Mesendoderm (in vitro differentiated cells): ENCODE results near the gene DNAJC19.

Experiments used
- DNase-seq: peaks from one replicate; pipeline ENCODE4 v3.0.0; 2013
- H2AK5ac ChIP-seq: 2 replicates; pipeline ENCODE4 v1.6.1; 2013; ENCODE audit warnings: low read length, inconsistent platforms
- H2BK120ac ChIP-seq: 2 replicates; pipeline ENCODE4 v1.6.1; 2013; ENCODE audit warnings: low read depth, mild to moderate bottlenecking, low read length, moderate library complexity, mixed read lengths
- H2BK15ac ChIP-seq: replicated peaks from 2 replicates; pipeline ENCODE4 v1.6.1; 2013; ENCODE audit warnings: low read depth, mild to moderate bottlenecking, moderate library complexity
- H2BK5ac ChIP-seq: 2 replicates; pipeline ENCODE4 v1.6.1; 2013; ENCODE audit warnings: low read length, inconsistent platforms
- H3K18ac ChIP-seq: 2 replicates; pipeline ENCODE4 v1.6.1; 2013; ENCODE audit warnings: mild to moderate bottlenecking, low read length, mixed read lengths
- H3K23ac ChIP-seq: one replicate; pipeline ENCODE4 v1.6.1; 2013; ENCODE audit warnings: low read length
- H3K27ac ChIP-seq: 2 replicates; pipeline ENCODE4 v1.5.1; 2013; ENCODE audit warnings: low read depth, mild to moderate bottlenecking, inconsistent platforms, low read length, moderate library complexity
- H3K27me3 ChIP-seq: 2 replicates; pipeline ENCODE4 v1.6.1; 2013; ENCODE audit warnings: low read length, control low read depth, mild to moderate bottlenecking, inconsistent platforms; ENCODE audit not compliant: insufficient read depth, poor library complexity
- H3K36me3 ChIP-seq: 2 replicates; pipeline ENCODE4 v1.6.1; 2013; ENCODE audit warnings: low read length, inconsistent platforms; ENCODE audit not compliant: control insufficient read depth, insufficient read depth
- H3K4ac ChIP-seq: one replicate; pipeline ENCODE4 v1.6.1; 2013; ENCODE audit warnings: low read depth, mild to moderate bottlenecking, low read length, moderate library complexity
- H3K4me1 ChIP-seq: 2 replicates; pipeline ENCODE4 v1.6.1; 2013; ENCODE audit warnings: low read depth, low read length, inconsistent platforms; ENCODE audit not compliant: control insufficient read depth
- H3K4me2 ChIP-seq: 2 replicates; pipeline ENCODE4 v1.6.1; 2013; ENCODE audit warnings: low read length
- H3K4me3 ChIP-seq: 2 replicates; pipeline ENCODE4 v1.5.1; 2013; ENCODE audit warnings: mild to moderate bottlenecking, low read length
- H3K56ac ChIP-seq: one replicate; pipeline ENCODE4 v1.6.1; 2013; ENCODE audit warnings: low read length
- H3K79me1 ChIP-seq: 2 replicates; pipeline ENCODE4 v1.6.1; 2013; ENCODE audit warnings: low read length, inconsistent platforms
- H3K79me2 ChIP-seq: 2 replicates; pipeline ENCODE4 v1.6.1; 2013; ENCODE audit warnings: mild to moderate bottlenecking, low read length; ENCODE audit not compliant: control insufficient read depth, insufficient read depth
- H3K9ac ChIP-seq: 2 replicates; pipeline ENCODE4 v1.6.1; 2013; ENCODE audit warnings: low read length, inconsistent platforms
- H4K5ac ChIP-seq: one replicate; pipeline ENCODE4 v1.6.1; 2013; ENCODE audit warnings: low read length
- H4K8ac ChIP-seq: one replicate; pipeline ENCODE4 v1.6.1; 2013; ENCODE audit warnings: low read depth, mild to moderate bottlenecking, control low read depth, low read length, moderate library complexity
- WGBS: extraction: QIAGEN DNeasy Blood & Tissue Kit; methylation state at CpG from one replicate; pipeline ENCODE4 v1.1.7; 2013; ENCODE audit warnings: low lambda C conversion rate, missing lambda C conversion rate; ENCODE audit not compliant: insufficient coverage; ENCODE audit errors: extremely low coverage; 5-methylcytosine and 5-hydroxymethylcytosine counted together

DNAJC19 gene

DNA sequence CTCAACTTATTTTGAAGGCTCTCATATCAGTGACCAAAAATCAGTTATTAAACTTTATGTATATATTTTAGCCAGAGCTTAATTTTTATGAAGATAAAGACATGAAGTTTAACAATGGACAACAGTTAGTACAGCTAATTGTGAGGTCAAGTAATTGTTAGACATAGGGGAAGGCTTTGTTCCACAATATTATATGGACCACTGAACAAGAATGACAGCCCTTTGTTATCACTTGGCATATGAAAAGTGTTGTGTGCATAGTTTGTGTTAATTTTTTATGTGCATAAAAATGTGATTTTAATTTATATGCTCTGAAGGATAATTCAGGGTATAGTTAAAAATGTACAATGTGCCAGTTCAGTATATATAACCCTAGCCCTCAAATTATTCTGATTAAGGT, 12.0 kb downstream of the DNAJC19 start:
- Histone ChIP-seq H3K9ac (no peak overlapping the region), H3K27ac (no peak overlapping the region), H3K79me2 (no peaks in the 10 kb centered on the region), H2BK120ac (no peak overlapping the region), H3K27me3 (no peaks in the 10 kb centered on the region), H3K23ac (no peak overlapping the region), H3K4me2 (no peak overlapping the region), H2BK5ac (no peak overlapping the region), H3K4ac (no peak overlapping the region), H4K5ac (no peak overlapping the region), H3K56ac (no peak overlapping the region), H4K8ac (no peak overlapping the region), H2BK15ac (no peak overlapping the region), H3K36me3 (no peaks in the 10 kb centered on the region), H3K79me1 (no peaks in the 10 kb centered on the region), H2AK5ac (no peak overlapping the region), H3K4me1 (no peaks in the 10 kb centered on the region), H3K4me3 (no peak overlapping the region), H3K18ac (no peak overlapping the region)
- DNase-seq, result no peak

DNA sequence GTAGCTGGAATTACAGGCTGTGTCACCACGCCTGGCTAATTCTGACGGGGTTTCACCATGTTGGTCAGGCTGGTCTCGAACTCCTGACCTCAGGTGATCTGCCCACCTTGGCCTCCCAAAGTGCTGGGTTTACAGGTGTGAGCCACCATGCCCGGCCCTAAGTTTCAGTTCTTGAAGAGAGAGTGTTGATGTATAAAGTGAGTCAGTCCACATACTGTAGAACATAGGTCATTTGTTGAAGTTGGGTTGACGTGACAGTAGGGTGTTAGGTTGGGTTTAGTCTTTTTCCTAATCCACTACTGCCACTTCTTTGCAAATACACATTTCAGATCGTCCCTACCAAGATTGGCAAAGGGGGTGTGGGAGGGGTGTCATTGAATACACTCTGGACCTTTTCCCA, 15.2 kb downstream of the DNAJC19 start:
- H3K18ac ChIP-seq, result no peak overlapping the region
- no CpG with 5 or more reads among the region's 6 CpGs for WGBS
- peaks cover 1% of the 10 kb centered on the region for H3K36me3 ChIP-seq

DNA sequence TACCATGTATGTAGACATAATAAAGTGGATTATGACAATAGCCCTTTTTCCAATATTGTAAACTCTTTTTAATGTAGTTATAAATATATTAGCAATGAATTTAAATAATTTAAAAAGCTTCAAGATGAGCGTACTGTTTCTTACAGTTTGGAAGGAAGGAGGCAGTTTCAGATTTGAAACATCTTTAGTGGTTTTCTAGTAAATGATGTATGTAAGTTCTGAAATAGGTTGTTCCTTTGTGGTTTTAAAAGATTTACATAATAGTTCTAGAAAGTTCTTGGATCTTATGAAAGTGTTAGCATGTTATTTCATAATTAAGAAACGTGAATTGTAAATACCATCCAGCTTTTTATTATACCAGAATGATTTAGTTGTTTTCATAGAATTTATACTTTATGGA, 16.0 kb downstream of the DNAJC19 start:
- no peak for DNase-seq
- no peaks in the 10 kb centered on the region for H3K79me1 ChIP-seq

More for the DNA sequence above, 15.2 kb downstream of the DNAJC19 start:
- no peak overlapping the region for H3K27ac ChIP-seq
- H2AK5ac ChIP-seq, result no peak overlapping the region
- no peak overlapping the region for H4K8ac ChIP-seq
- H2BK120ac ChIP-seq, result no peak overlapping the region
- no peaks in the 10 kb centered on the region for H3K79me2 ChIP-seq
- no peak overlapping the region for H3K9ac ChIP-seq
- H2BK15ac ChIP-seq, result no peak overlapping the region
- no peak overlapping the region for H3K4me2 ChIP-seq
- no peak overlapping the region for H3K4me3 ChIP-seq
- no peaks in the 10 kb centered on the region for H3K27me3 ChIP-seq
- DNase-seq, result no peak
- H3K79me1 ChIP-seq, result no peaks in the 10 kb centered on the region
- H3K4me1 ChIP-seq, result no peaks in the 10 kb centered on the region
- H3K23ac ChIP-seq, result no peak overlapping the region
- H2BK5ac ChIP-seq, result no peak overlapping the region
- no peak overlapping the region for H3K4ac ChIP-seq
- no peak overlapping the region for H4K5ac ChIP-seq
- H3K56ac ChIP-seq, result no peak overlapping the region

DNA sequence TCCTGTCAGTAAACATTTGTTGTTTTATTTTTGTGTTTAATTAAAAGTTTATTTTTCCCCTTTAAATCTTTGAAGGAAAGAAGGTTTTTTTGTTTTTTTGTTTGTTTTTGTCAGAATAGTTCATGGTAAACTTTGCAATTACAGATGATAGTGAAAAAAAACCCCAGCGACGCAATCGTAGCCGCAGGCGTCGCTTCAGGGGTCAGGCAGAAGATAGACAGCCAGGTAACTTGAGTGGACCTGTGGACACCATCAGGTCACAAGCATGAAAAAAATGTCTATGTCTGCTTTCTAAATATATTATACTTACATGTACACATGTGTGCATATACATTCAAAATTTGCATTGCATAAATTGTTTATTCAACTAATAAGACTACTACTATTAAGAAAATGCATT, 18.6 kb downstream of the DNAJC19 start:
- Histone ChIP-seq H3K36me3 (peaks cover 1% of the 10 kb centered on the region), H2BK15ac (no peak overlapping the region), H3K9ac (no peak overlapping the region), H3K18ac (no peak overlapping the region), H3K4me3 (no peak overlapping the region), H3K79me2 (no peaks in the 10 kb centered on the region), H3K56ac (no peak overlapping the region), H3K27ac (no peak overlapping the region), H3K79me1 (no peaks in the 10 kb centered on the region), H2AK5ac (no peak overlapping the region), H3K4me1 (no peaks in the 10 kb centered on the region), H3K4ac (no peak overlapping the region), H3K4me2 (no peak overlapping the region), H4K5ac (no peak overlapping the region), H3K27me3 (no peaks in the 10 kb centered on the region), H2BK5ac (no peak overlapping the region), H3K23ac (no peak overlapping the region), H2BK120ac (no peak overlapping the region), H4K8ac (no peak overlapping the region)
- DNase-seq, result no peak
- no CpG with 5 or more reads among the region's 6 CpGs for WGBS

More for the DNA sequence above, 16.0 kb downstream of the DNAJC19 start:
- Histone ChIP-seq H2AK5ac (no peak overlapping the region), H4K5ac (no peak overlapping the region), H2BK5ac (no peak overlapping the region), H3K23ac (no peak overlapping the region), H3K56ac (no peak overlapping the region), H4K8ac (no peak overlapping the region), H3K27me3 (no peaks in the 10 kb centered on the region), H3K4ac (no peak overlapping the region), H3K27ac (no peak overlapping the region), H3K4me3 (no peak overlapping the region), H3K18ac (no peak overlapping the region), H2BK15ac (no peak overlapping the region), H2BK120ac (no peak overlapping the region), H3K4me2 (no peak overlapping the region), H3K36me3 (peaks cover 1% of the 10 kb centered on the region), H3K9ac (no peak overlapping the region), H3K4me1 (no peaks in the 10 kb centered on the region), H3K79me2 (no peaks in the 10 kb centered on the region)
- no CpG with 5 or more reads among the region's 2 CpGs for WGBS

DNA sequence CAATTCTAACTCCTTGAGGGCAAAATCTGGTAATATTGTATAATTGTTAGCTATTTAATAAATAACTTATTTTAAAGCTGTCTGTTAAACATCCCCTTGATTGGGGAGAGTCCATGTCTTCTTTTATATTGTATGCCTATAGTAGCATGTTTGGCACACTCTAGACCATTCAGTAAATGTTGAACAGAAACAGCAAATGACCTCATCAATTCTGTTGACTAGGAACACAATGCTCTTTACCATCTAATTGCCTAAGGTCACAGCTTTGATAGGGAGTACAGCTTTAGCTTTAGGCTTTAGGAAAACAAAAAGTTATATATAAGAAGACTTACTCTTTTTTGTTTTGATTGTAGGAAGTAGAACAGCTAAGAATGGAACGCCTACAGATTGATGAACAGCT, 27.0 kb downstream of the DNAJC19 start:
- Histone ChIP-seq H3K9ac (no peak overlapping the region), H3K36me3 (peaks cover 2% of the 10 kb centered on the region), H4K8ac (no peak overlapping the region), H3K79me1 (no peaks in the 10 kb centered on the region), H3K27me3 (no peaks in the 10 kb centered on the region), H2BK5ac (no peak overlapping the region), H3K27ac (no peak overlapping the region), H4K5ac (no peak overlapping the region), H2BK120ac (no peak overlapping the region), H2AK5ac (no peak overlapping the region), H3K23ac (no peak overlapping the region), H3K79me2 (no peaks in the 10 kb centered on the region), H3K56ac (no peak overlapping the region), H3K18ac (no peak overlapping the region), H3K4me2 (no peak overlapping the region), H2BK15ac (no peak overlapping the region), H3K4ac (no peak overlapping the region), H3K4me3 (no peak overlapping the region), H3K4me1 (no peaks in the 10 kb centered on the region)
- DNase-seq, result no peak
- WGBS, result no CpG with 5 or more reads among the region's 1 CpG

DNA sequence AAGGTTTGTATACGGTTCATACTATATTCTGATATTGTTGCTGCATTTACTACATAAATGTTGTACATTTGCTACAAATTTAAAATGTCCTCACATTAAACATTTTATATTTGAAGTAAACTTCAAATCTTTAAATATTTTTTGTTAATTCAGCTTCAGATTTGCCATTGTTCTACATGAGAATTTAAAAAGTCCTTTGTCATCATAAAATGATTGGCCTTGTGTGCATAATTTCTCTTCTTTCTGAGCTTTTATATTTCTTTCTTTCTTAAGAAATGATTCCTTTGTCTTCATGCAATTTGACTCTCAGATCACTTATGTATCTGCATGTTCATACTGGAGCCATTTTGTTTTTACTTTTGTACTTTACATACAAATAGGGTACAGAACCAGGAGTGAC, 28.0 kb downstream of the DNAJC19 start:
- Histone ChIP-seq H3K4ac (no peak overlapping the region), H2AK5ac (no peak overlapping the region), H2BK15ac (no peak overlapping the region), H3K18ac (no peak overlapping the region), H3K23ac (no peak overlapping the region), H3K4me2 (no peak overlapping the region), H4K5ac (no peak overlapping the region), H3K79me2 (no peaks in the 10 kb centered on the region), H3K79me1 (no peaks in the 10 kb centered on the region), H2BK120ac (no peak overlapping the region), H3K27me3 (no peaks in the 10 kb centered on the region), H3K4me1 (no peaks in the 10 kb centered on the region), H3K9ac (no peak overlapping the region), H4K8ac (no peak overlapping the region), H3K4me3 (no peak overlapping the region), H3K27ac (no peak overlapping the region), H3K36me3 (peaks cover 2% of the 10 kb centered on the region), H3K56ac (no peak overlapping the region), H2BK5ac (no peak overlapping the region)
- no peak for DNase-seq
- no CpG with 5 or more reads among the region's 1 CpG for WGBS
